HepG2 (cell line): ENCODE measurements around the gene TNFAIP3. TPM values are rescaled to one million over a fixed set of nuclear protein-coding genes. Genes with fewer than 3 reads are reported as not detected.

Experiments
- CHD4 ChIP-seq: fragments of 200-600 bp; sonication (generic); IDR thresholded peaks from 2 replicates; pipeline ENCODE4 v1.7.0; 2017; ENCODE audit warnings: mild to moderate bottlenecking, low read length, borderline replicate concordance
- CREM ChIP-seq, 2 experiments: sonication (generic) in 1 of 2; formaldehyde crosslinking in 1 of 2; IDR thresholded peaks; 2 replicates each; pipeline versions ENCODE4 v1.4.0 to v1.6.1; 2016 to 2020; ENCODE audit warnings: antibody characterized with exemption in 1 of 2, mild to moderate bottlenecking in 1 of 2, missing genetic modification reagents in 1 of 2
- DMAP1 ChIP-seq: IDR thresholded peaks from 2 replicates; pipeline ENCODE4 v1.6.1; 2016
- EP300 ChIP-seq, 3 experiments: sonication (generic) in 1 of 3; formaldehyde crosslinking in 1 of 3; IDR thresholded peaks; 2 replicates each; pipeline versions ENCODE4 v1.5.1 to v1.6.1; 2011 to 2020; ENCODE audit warnings: low read depth in 2 of 3, low read length in 2 of 3, borderline replicate concordance in 1 of 3, improper control_type of control experiment in 1 of 3, mild to moderate bottlenecking in 1 of 3, missing genetic modification reagents in 1 of 3, moderate library complexity in 1 of 3
- ETV5 ChIP-seq: IDR thresholded peaks from 2 replicates; pipeline ENCODE4 v1.6.1; 2018; ENCODE audit warnings: missing biosample characterization, missing genetic modification reagents, inconsistent platforms, borderline replicate concordance
- FOXA3 ChIP-seq: IDR thresholded peaks from 2 replicates; pipeline ENCODE4 v1.6.1; 2016; ENCODE audit warnings: missing genetic modification reagents, missing compliant biosample characterization
- HNF4A ChIP-seq: sonication (generic); formaldehyde crosslinking; IDR thresholded peaks from 2 replicates; pipeline ENCODE4 v1.4.0; 2020; ENCODE audit warnings: missing genetic modification reagents
- HOXA7 ChIP-seq: sonication (generic); formaldehyde crosslinking; IDR thresholded peaks from 2 replicates; pipeline ENCODE4 v1.8.1; 2022; ENCODE audit warnings: mild to moderate bottlenecking, missing genetic modification reagents, moderate library complexity
- KLF16 ChIP-seq, 2 experiments: sonication (generic) in 1 of 2; formaldehyde crosslinking in 1 of 2; IDR thresholded peaks; 2 replicates each; pipeline versions ENCODE4 v1.6.1 to v1.8.0; 2016 to 2023; ENCODE audit warnings: missing genetic modification reagents in 2 of 2, missing compliant biosample characterization in 1 of 2
- MIER3 ChIP-seq: IDR thresholded peaks from 2 replicates; pipeline ENCODE4 v1.6.1; 2016; ENCODE audit warnings: missing compliant biosample characterization, borderline replicate concordance
- SOX13 ChIP-seq, 3 experiments: fragments of 450-650 bp in 1 of 3; sonication (generic) in 1 of 3; formaldehyde crosslinking in 1 of 3; IDR thresholded peaks in 2 of 3; conservative IDR thresholded peaks in 1 of 3; 2 replicates each; pipeline versions ENCODE4 v1.5.0 to v1.6.1; 2016 to 2020; ENCODE audit warnings: antibody characterized with exemption in 1 of 3, mild to moderate bottlenecking in 1 of 3, missing compliant biosample characterization in 1 of 3, missing genetic modification reagents in 1 of 3, moderate library complexity in 1 of 3
- ZFX ChIP-seq: sonication (generic); formaldehyde crosslinking; IDR thresholded peaks from 2 replicates; pipeline ENCODE4 v1.4.0; 2020; ENCODE audit warnings: mild to moderate bottlenecking, low read depth, missing genetic modification reagents, moderate library complexity
- ZNF274 ChIP-seq: sonication (generic); formaldehyde crosslinking; IDR thresholded peaks from 2 replicates; pipeline ENCODE4 v1.5.1; 2020; ENCODE audit warnings: mild to moderate bottlenecking, missing genetic modification reagents
- ZNF629 ChIP-seq: sonication (generic); formaldehyde crosslinking; conservative IDR thresholded peaks from 2 replicates; pipeline ENCODE4 v1.5.0; 2020; ENCODE audit warnings: missing genetic modification reagents
- ZSCAN9 ChIP-seq: IDR thresholded peaks from 2 replicates; pipeline ENCODE4 v1.6.1; 2016; ENCODE audit warnings: borderline replicate concordance
- polyA plus RNA-seq, 8 experiments: library from polyadenylated mRNA; depleted of rRNA in 3 of 8; stranded (reverse) in 7 of 8; unstranded in 1 of 8; fragments of >200 nt; fragmentation: Illumina TruSeq in 4 of 8; extraction: Trizol in 4 of 8; gene quantifications; 2 replicates each; pipeline versions ENCODE4 v1.2.1 to v1.2.3, GENCODE V29; 2011 to 2016; ENCODE audit warnings: low read depth in 4 of 8, missing spikeins in 1 of 8, mixed read lengths in 1 of 8; ENCODE audit not compliant: insufficient read depth in 1 of 8
- total RNA-seq, 5 experiments: library from RNA; depleted of rRNA; stranded (reverse); fragments of >200 nt; fragmentation: Illumina TruSeq; extraction: Trizol; gene quantifications; 2 replicates each; pipeline ENCODE4 v1.2.3, GENCODE V29; 2016; ENCODE audit warnings: low read depth in 1 of 5
- TF ChIP-seq, protein P1 (sequence below): sonication (generic); formaldehyde crosslinking; IDR thresholded peaks from 2 replicates; pipeline ENCODE4 v1.5.1; 2020; ENCODE audit warnings: mild to moderate bottlenecking, missing genetic modification reagents, borderline replicate concordance
- TF ChIP-seq, protein P2 (sequence below): sonication (generic); formaldehyde crosslinking; IDR thresholded peaks from 2 replicates; pipeline ENCODE4 v1.4.0; 2020; ENCODE audit warnings: missing genetic modification reagents, borderline replicate concordance

TNFAIP3 gene
- total and polyA plus RNA-seq, 2 of the 13 experiments (the other 11 are each of a cell fraction or from before 2014, with no cell fraction given) = 28.2 to 47.1 TPM

DNA sequence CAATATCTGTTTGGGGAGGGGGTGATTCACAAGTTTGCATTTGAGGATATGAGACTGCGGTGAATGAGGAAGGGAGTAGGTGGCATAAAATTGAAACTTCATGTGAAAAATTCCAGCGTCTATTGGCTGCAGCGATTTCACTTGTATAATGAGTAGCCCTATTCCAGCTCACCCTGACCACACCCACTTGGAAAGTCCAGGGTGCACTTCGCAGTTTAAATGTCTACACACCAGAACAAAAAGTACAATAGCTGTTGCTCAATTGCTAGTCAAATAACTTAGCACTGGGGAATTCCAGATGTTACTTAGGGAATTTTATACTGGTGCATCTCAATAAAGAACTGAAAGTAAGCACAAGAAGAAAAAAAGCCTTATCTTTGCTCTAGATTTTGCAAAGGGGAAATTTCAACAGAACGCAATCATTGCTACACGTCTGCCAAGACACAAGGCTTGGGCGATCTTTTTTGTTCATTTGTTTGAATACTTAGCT is 6.3 kb downstream of the TNFAIP3 start (continued):
- TF ChIP-seq, protein P1, sequence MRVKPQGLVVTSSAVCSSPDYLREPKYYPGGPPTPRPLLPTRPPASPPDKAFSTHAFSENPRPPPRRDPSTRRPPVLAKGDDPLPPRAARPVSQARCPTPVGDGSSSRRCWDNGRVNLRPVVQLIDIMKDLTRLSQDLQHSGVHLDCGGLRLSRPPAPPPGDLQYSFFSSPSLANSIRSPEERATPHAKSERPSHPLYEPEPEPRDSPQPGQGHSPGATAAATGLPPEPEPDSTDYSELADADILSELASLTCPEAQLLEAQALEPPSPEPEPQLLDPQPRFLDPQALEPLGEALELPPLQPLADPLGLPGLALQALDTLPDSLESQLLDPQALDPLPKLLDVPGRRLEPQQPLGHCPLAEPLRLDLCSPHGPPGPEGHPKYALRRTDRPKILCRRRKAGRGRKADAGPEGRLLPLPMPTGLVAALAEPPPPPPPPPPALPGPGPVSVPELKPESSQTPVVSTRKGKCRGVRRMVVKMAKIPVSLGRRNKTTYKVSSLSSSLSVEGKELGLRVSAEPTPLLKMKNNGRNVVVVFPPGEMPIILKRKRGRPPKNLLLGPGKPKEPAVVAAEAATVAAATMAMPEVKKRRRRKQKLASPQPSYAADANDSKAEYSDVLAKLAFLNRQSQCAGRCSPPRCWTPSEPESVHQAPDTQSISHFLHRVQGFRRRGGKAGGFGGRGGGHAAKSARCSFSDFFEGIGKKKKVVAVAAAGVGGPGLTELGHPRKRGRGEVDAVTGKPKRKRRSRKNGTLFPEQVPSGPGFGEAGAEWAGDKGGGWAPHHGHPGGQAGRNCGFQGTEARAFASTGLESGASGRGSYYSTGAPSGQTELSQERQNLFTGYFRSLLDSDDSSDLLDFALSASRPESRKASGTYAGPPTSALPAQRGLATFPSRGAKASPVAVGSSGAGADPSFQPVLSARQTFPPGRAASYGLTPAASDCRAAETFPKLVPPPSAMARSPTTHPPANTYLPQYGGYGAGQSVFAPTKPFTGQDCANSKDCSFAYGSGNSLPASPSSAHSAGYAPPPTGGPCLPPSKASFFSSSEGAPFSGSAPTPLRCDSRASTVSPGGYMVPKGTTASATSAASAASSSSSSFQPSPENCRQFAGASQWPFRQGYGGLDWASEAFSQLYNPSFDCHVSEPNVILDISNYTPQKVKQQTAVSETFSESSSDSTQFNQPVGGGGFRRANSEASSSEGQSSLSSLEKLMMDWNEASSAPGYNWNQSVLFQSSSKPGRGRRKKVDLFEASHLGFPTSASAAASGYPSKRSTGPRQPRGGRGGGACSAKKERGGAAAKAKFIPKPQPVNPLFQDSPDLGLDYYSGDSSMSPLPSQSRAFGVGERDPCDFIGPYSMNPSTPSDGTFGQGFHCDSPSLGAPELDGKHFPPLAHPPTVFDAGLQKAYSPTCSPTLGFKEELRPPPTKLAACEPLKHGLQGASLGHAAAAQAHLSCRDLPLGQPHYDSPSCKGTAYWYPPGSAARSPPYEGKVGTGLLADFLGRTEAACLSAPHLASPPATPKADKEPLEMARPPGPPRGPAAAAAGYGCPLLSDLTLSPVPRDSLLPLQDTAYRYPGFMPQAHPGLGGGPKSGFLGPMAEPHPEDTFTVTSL (CRISPR knock-in tag) = peak; percentile 84; the same call in 1 of the 2 replicates
- peak; percentile 61; the same call in 1 of the 2 replicates for TF ChIP-seq ZSCAN9 (CRISPR knock-in tag)
- TF ChIP-seq MIER3 (CRISPR knock-in tag) = peak; percentile 52; the same call in 1 of the 2 replicates
- TF ChIP-seq, protein P2, sequence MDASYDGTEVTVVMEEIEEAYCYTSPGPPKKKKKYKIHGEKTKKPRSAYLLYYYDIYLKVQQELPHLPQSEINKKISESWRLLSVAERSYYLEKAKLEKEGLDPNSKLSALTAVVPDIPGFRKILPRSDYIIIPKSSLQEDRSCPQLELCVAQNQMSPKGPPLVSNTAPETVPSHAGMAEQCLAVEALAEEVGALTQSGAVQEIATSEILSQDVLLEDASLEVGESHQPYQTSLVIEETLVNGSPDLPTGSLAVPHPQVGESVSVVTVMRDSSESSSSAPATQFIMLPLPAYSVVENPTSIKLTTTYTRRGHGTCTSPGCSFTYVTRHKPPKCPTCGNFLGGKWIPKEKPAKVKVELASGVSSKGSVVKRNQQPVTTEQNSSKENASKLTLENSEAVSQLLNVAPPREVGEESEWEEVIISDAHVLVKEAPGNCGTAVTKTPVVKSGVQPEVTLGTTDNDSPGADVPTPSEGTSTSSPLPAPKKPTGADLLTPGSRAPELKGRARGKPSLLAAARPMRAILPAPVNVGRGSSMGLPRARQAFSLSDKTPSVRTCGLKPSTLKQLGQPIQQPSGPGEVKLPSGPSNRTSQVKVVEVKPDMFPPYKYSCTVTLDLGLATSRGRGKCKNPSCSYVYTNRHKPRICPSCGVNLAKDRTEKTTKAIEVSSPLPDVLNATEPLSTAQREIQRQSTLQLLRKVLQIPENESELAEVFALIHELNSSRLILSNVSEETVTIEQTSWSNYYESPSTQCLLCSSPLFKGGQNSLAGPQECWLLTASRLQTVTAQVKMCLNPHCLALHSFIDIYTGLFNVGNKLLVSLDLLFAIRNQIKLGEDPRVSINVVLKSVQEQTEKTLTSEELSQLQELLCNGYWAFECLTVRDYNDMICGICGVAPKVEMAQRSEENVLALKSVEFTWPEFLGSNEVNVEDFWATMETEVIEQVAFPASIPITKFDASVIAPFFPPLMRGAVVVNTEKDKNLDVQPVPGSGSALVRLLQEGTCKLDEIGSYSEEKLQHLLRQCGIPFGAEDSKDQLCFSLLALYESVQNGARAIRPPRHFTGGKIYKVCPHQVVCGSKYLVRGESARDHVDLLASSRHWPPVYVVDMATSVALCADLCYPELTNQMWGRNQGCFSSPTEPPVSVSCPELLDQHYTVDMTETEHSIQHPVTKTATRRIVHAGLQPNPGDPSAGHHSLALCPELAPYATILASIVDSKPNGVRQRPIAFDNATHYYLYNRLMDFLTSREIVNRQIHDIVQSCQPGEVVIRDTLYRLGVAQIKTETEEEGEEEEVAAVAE (CRISPR knock-in tag) = peak; percentile 63; the same call in 1 of the 2 replicates
- TF ChIP-seq DMAP1 = peak; percentile 66; the same call in 1 of the 2 replicates
- peak in 1 of 2 experiments; percentile 85; a peak in 2 of 4 replicates for TF ChIP-seq KLF16 (CRISPR knock-in tag; IDR thresholded peaks at IDR 0.05)
- peak; percentile 35; the same call in 1 of the 2 replicates for TF ChIP-seq ETV5
- no peak for TF ChIP-seq ZFX
- peak; percentile 93 for TF ChIP-seq HNF4A (CRISPR knock-in tag)
- peak in 1 of 2 experiments; percentile 87; a peak in 3 of 4 replicates for TF ChIP-seq EP300 (IDR thresholded peaks at IDR 0.05; ENCODE audit: low read depth in 2 of 2, low read length in 2 of 2)
- TF ChIP-seq EP300 (CRISPR knock-in tag; IDR thresholded peaks at IDR 0.05; ENCODE audit: borderline replicate concordance) = peak; percentile 60; the same call in 1 of the 2 replicates
- TF ChIP-seq FOXA3 (CRISPR knock-in tag) = peak; percentile 84
- TF ChIP-seq CREM (IDR thresholded peaks at IDR 0.05) = peak; percentile 75
- TF ChIP-seq CREM (CRISPR knock-in tag; IDR thresholded peaks at IDR 0.05) = no peak
- TF ChIP-seq CHD4 = peak; percentile 51; the same call in 1 of the 2 replicates
- peak; percentile 98 for TF ChIP-seq SOX13 (IDR thresholded peaks at IDR 0.05)
- TF ChIP-seq SOX13 (CRISPR knock-in tag; conservative IDR thresholded peaks at IDR 0.05 in 1 of 2, IDR thresholded peaks at IDR 0.05 in 1 of 2) = peak in 1 of 2 experiments; percentile 100; a peak in 2 of 4 replicates
- TF ChIP-seq ZNF274 (CRISPR knock-in tag) = no peak
- TF ChIP-seq ZNF629 (CRISPR knock-in tag) = 0 out of 2 replicates have a peak, but pooled peaks have one; percentile 10
- no peak for TF ChIP-seq HOXA7 (CRISPR knock-in tag)
